ENCODE data around the gene CIAO2A.
A peak's percentile ranks its signal among the peaks of the same experiment; 100 is the strongest.
"Not testable (repeated sequence)": the region's sequence is repeated elsewhere in the genome, so short reads cannot be mapped to it uniquely, and the experiment has no call there.

The CIAO2A gene

GRCh38 chr15:64070965-64071851, 22.4 kb downstream of the CIAO2A start:
- DNase-seq = no peak

GRCh38 chr15:64070106-64070505, 23.5 kb downstream of the CIAO2A start:
- no peak for DNase-seq

- DNase-seq = no peak
Observed at GRCh38 chr15:64068133-64068532, 25.5 kb downstream of the CIAO2A start.

DNA sequence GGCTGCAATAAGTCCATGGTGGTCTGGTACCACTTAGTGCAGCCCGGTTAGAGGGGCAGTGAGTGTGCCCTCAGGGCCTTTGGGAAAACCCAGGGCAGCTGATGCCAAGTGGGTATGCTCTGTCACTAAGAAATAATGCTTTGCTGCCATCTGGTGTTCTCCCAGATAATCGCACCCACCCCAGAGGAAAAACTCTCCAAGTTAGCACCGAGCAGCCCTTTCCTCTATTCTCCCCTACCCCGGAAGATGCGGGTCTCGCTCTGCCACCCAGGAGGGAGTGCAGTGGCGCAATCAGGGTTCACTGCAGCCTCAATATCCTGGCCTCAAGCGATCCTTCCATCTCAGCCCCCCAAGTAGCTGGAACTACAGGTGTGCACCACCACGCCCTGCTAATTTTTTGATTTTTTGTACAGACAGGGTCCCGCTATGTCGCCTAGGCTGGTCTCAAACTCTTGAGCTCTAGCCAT, 26.0 kb downstream of the CIAO2A start:
- DNase-seq = peak; percentile 52

GRCh38 chr15:64066451-64066850, 27.2 kb downstream of the CIAO2A start:
- DNase-seq = no peak

DNA sequence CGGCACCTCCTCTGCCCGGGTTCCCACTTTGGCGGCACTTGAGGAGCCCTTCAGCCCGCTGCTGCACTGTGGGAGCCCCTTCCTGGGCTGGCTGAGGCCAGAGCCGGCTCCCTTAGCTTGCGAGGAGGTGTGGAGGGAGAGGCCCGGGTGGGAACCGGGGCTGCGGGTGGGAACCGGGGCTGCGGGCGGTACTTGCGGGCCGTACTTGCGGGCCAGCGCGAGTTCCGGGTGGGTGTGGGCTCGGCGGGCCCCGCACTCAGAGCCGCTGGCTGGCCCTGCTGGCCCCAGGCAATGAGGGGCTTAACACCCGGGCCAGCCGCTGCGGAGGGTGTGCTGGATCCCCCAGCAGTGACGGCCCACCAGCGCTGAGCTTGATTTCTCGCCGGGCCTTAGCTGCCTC, 32.9 kb downstream of the CIAO2A start:
- DNase-seq = no peak

GRCh38 chr15:64059104-64059503, 34.5 kb downstream of the CIAO2A start:
- DNase-seq = not testable (repeated sequence)

- DNase-seq = no peak
Observed at GRCh38 chr15:64058279-64058678, 35.4 kb downstream of the CIAO2A start.

- not testable (repeated sequence) for DNase-seq
Observed at GRCh38 chr15:64053674-64054073, 40.0 kb downstream of the CIAO2A start.

GRCh38 chr15:64052925-64053491, 40.6 kb downstream of the CIAO2A start:
- no peak for DNase-seq

DNA sequence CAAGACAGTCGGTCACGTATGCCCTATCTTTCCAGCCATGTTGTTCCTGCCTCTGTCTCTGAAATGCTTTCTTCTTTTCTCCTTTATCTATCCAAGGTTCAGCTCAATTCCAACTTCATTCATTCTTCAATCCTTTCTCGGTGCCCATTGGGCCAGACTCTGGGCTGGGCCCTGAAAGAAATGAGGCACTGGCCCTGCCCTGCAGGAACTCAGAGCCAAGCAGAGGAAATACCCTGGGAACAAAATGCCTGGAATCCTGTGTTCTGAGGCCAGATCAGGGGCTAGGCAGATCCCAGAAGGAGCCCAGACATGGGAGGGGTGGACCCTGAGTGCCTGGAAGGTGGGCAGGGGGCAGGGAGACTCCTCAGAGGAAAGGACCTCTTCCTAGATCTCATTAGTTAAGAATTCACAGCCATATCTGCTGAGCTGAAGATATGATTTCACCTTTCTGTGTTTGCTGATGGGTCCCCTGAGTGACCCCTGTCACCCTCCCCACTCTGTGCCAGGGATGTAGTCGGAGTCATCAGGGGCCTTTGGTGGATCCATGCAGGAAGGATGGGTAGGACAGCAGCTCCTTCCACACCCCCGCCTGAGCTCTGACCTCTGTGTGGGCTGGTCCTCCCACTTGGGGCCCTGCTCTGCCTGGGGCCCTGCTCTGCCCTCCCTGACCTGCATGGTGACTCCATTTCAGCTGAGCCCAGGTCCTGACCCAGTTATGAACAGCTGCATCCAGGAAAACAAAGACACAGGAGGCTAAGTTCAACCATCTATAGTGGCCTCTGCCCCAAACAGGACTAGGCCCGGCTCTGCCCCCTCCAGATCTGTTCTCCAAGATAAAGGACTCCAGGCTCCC, 42.0 kb downstream of the CIAO2A start:
- DNase-seq = no peak

DNA sequence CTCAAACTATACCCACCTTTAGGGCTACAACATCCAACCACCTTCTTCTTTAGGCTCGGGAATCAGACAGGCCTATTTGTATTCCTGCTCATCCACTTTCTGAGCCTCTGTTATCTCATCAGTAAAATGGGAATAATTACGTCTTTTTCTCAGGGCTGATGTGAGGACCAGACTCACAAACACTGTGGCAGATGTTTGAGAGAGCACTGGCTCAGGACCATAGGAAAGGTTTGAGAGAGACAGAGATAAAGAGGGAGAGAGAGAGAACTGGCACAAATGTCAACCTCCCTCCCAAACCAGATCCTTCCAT, 42.6 kb downstream of the CIAO2A start:
- DNase-seq = no peak

DNA sequence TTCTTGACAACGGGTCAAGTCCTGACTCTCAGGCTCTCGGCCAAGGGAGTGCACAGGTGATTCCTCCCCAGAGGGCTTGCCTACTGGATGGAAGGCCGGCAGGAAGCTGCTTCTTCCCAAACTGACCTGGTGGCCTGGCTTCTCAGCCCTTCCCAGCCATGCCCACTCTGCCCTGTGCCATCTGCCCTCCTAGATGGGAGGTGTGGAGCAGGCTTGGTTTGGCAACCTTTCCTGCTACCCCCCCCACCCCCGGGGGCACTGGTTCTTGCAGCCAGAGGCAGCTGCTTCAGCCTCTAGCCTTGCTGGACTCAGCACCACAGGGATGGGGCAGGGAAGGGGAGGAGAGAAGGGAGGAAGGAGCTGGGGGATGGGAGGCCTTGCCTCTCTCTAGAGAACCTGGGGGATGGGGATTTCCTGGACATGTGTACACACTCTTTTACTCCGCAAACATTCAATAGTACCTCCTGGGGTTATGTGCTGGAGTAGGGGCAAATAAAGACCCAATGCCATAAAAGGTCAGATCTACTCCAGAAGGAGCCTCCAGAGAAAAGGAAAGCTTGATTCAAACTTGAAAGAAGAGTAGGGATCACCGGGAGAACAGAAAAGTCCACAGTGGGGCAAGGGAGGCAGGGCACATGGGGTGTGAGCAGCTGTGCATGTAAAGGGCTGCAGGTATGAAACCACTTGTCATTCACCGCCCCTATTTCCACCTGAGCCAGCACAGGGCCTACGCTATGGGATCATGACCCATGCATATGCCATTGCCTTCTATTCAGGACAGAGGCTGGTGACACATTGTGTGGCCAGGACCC, 43.2 kb downstream of the CIAO2A start:
- DNase-seq = no peak

DNA sequence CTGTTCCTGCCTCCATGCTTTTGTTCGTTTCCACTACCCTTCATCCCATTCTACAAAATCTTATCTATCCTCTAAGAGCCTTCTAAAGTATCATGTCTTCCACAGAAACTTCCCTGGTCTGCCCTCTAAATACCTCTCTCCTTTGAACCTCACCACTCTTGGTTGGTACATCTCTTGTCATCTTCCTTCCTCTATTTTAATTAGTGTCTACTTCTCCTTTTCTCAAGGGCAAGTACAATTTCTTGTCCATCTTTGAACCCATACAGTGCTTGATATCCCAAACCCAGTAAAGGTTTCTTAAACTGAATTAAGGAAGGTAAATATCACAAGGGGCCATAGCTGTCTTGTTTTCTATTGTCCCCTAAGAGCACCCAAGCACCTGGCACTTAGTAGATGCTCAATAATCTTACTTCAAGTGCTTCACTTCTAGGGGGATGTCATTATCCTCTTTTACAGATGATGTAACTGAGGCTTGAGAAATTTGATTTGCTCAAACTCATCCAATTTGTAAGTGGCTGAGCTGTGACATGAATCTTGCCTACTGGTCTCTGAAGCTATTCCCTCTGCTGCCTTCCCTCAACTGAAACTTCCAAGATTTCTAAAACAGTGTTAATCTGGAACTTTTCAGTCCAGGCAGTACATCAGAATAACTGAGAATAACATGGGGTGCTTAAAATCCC, 44.7 kb downstream of the CIAO2A start:
- DNase-seq = no peak

- DNase-seq = peak; percentile 31
Observed at GRCh38 chr15:64046421-64047153, 47.1 kb downstream of the CIAO2A start, which contains the start of gene DAPK2. TSS of gene DAPK2 (minus strand) at chr15:64046485. CDS start at chr15:64040261, 6,224 bp downstream.

DNA sequence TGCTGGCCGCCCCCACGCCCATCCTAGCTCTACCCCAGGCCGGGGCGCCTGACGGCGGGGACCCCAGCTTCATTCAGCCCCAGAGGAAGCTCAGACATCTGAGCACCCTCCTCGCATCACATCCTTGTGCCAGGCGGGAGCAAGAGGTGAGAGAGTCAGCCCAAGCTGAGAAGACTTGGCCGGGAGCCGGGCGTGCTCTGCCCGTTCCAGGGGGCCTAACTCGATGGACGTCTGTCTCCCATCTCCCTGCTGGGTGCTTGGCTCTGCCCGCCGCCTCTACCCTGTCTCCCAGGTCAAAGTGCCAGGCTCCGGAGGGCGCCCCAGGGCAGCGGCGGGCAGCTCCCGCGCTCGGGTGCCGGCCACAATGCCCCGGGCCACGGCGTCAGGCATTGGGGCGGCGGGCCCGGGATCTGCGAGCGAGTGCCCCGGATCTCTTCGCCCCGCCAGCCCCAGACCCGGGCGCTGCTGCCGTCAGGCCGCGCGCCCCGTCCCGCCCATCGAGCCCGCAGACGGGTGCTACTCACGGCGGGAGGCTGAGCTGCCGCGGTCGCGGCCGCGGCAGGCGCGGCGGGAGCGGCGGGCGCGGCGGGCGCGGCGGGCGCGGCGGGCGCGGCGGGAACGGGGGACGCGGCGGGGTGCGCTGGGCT, 47.7 kb downstream of the CIAO2A start:
- no peak for DNase-seq

DNA sequence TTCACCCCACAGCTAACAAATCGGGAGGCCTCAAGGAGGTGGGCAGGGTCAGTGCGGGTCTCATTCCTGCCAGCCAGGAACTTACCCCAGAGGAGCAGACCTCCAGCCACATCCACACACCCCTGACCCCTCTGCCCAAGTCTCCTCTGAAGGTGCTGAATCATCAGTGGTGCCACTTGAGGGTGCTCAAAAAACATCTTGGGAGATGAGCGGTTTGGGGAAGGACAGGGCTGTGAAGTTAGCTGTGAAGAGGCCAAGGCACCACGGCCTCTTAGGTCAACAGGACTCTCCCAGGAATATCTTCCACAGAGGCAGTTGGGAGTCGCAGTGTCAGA, 48.6 kb downstream of the CIAO2A start:
- DNase-seq = no peak

DNA sequence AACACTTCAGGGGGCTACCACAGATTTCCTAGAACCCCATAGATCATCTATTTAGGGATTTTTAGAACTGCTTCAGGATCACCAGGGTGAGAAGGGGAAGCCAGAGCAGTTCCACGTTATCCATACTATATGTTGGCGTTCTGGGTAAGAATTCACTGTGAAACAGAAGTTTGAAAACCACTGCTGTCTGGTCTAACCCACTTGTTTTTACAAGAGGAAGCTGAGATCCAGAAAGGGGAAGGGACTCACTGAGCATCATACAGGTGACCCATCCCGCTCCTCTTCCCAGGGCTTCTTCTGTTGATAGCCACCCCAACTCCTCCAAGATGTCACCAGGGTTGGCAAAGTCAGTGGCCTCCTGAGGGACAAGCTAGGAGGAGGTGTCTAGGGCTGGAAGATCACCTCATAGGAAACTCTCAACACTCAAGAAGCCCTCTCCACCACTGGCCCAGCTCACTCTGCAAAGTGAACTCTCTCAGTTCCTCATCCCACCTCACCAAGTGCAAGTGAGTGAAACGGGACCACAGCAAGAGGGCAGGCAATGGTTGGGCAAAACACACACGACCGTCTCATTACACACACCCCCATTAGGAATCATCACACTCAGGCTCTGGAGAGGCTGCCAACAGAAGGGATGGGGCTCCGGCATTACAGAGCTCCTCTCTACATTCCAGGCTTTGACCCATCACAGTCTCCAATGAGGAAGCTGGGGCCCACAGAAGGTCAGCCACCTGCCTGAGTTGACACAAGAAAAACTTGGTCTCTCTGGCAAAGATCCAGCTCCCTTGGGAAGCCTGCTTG, 49.1 kb downstream of the CIAO2A start:
- DNase-seq = no peak

DNA sequence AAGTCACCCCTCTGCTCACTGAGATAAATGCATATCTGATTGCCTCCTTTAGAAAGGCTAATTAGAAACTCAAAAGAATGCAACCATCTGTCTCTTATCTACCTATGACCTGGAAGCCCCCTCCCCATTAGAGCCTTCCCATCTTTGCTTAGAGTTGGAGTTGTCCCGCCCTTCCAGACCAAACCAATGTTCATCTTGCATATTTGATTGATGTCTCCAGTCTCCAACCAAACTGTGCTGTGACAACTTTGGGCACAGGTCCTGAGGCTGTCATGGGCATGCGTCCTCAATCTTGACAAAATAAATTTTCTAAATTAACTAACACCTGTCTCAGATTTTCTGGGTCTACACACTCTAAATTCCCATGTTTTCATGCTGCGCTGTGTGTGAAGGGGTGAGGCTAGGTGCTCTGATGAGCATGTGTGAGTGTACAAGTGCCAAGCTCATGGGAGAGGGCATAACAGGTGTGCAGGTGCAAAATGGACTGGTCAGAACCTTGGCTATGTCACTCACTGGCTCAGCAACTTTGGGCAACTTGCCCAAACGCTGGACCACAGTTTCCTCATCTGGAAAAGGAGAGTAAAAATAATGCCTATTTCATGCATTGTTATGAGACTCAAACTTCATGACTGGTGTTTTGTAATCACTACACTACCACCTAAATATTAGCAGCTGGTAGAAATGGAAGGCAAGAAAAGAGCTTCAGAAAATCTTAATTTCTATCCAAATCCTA, 54.6 kb downstream of the CIAO2A start:
- DNase-seq = no peak
